PC-9 (cell line): ENCODE results near the gene APOC4. TPM values are rescaled to one million over a fixed set of nuclear protein-coding genes. Genes with fewer than 3 reads are reported as not detected.

ENCODE experiments used
- BruUV-seq: library from RNA; stranded (reverse); fragments of 400-500 nt; replicated peaks from 2 replicates; lab custom pipeline; 2021; lab: Mats Ljungman, UMichigan
- CTCF ChIA-PET: fragments of 300-600 bp; sonication (Branson Sonifier 250); formaldehyde crosslinking; loops from one replicate; lab custom pipeline; 2022; ENCODE audit warnings: antibody characterized with exemption; lab: Charles Lee
- POLR2A ChIA-PET: fragments of 300-600 bp; sonication (Branson Sonifier 250); formaldehyde crosslinking; loops from one replicate; lab custom pipeline; 2022; ENCODE audit warnings: antibody characterized with exemption; ENCODE audit not compliant: unreplicated experiment; lab: Charles Lee
- DNase-seq, 2 experiments: peaks; one replicate each; pipeline versions ENCODE4 v3.0.0 to v3.0.0-alpha.2; 2015 to 2022; ENCODE audit warnings: mixed read lengths in 1 of 2
- H2AFZ ChIP-seq: fragments of 200-600 bp; sonication (generic); 2 replicates; pipeline ENCODE4 v1.8.1; 2017; ENCODE audit warnings: antibody characterized with exemption
- H3F3A ChIP-seq: fragments of 200-600 bp; sonication (generic); 2 replicates; pipeline ENCODE4 v1.8.1; 2017; ENCODE audit warnings: antibody characterized with exemption, mild to moderate bottlenecking, low read depth; ENCODE audit not compliant: insufficient read depth
- H3K27ac ChIP-seq: fragments of 200-600 bp; sonication (generic); 2 replicates; pipeline ENCODE4 v1.6.1; 2016; ENCODE audit warnings: mixed run types
- H3K27me3 ChIP-seq: fragments of 200-600 bp; sonication (generic); 2 replicates; pipeline ENCODE4 v1.6.1; 2016; ENCODE audit warnings: low read depth, mixed run types; ENCODE audit not compliant: insufficient read depth
- H3K36me3 ChIP-seq: fragments of 200-600 bp; sonication (generic); 2 replicates; pipeline ENCODE4 v1.6.1; 2016; ENCODE audit warnings: low read depth, mixed run types
- H3K4me1 ChIP-seq: fragments of 200-600 bp; sonication (generic); replicated peaks from 2 replicates; pipeline ENCODE4 v1.6.1; 2016; ENCODE audit warnings: mixed run types; ENCODE audit not compliant: insufficient read depth
- H3K4me2 ChIP-seq: fragments of 200-600 bp; sonication (generic); 2 replicates; pipeline ENCODE4 v1.6.1; 2017; ENCODE audit warnings: mixed run types
- H3K4me3 ChIP-seq: fragments of 200-600 bp; sonication (generic); 2 replicates; pipeline ENCODE4 v1.6.1; 2016; ENCODE audit warnings: mixed run types
- H3K79me2 ChIP-seq: fragments of 200-600 bp; sonication (generic); 2 replicates; pipeline ENCODE4 v1.6.1; 2017; ENCODE audit warnings: low read depth, mixed run types
- H3K9me2 ChIP-seq: fragments of 200-600 bp; sonication (generic); 2 replicates; pipeline ENCODE4 v1.8.1; 2017; ENCODE audit warnings: mild to moderate bottlenecking; ENCODE audit not compliant: insufficient read depth
- H3K9me3 ChIP-seq: fragments of 200-600 bp; sonication (generic); 2 replicates; pipeline ENCODE4 v1.8.1; 2016; ENCODE audit warnings: low read depth; ENCODE audit not compliant: insufficient read depth
- H4K20me1 ChIP-seq: fragments of 200-600 bp; sonication (generic); 2 replicates; pipeline ENCODE4 v1.8.1; 2017; ENCODE audit not compliant: insufficient read depth
- CTCF ChIP-seq: fragments of 200-600 bp; sonication (generic); conservative IDR thresholded peaks from 2 replicates; pipeline ENCODE4 v1.6.1; 2017; ENCODE audit warnings: mixed run types, antibody characterized with exemption, mild to moderate bottlenecking, moderate library complexity
- EZH2 ChIP-seq: fragments of 200-600 bp; sonication (generic); IDR thresholded peaks from 2 replicates; pipeline ENCODE4 v1.8.0; 2017; ENCODE audit warnings: antibody characterized with exemption, low read depth
- intact Hi-C: fragments of 100-400 bp; cut with micrococcal nuclease; formaldehyde crosslinking; loops from one replicate; pipeline ENCODE4 v1.10.0; 2022; ENCODE audit not compliant: unreplicated experiment
- total RNA-seq: library from RNA; stranded (reverse); gene quantifications from 2 replicates; pipeline ENCODE4 v1.2.3, GENCODE V29; 2021

The APOC4 gene
- total RNA-seq, 1 experiment from 2014 or later: not detected

GRCh38 chr19:44948763-44949374, 6.8 kb downstream of the APOC4 start:
- BruUV-seq: no TSS peak
- H3K9me3 ChIP-seq: no peaks in the 10 kb centered on the region
- ChIA-PET CTCF (no interaction called here), POLR2A (no interaction called here)
- H3K79me2 ChIP-seq: peaks cover 6% of the 10 kb centered on the region
- no peak overlapping the region for H3K4me3 ChIP-seq
- no peak for DNase-seq
- no peak for TF ChIP-seq CTCF
- no peak for TF ChIP-seq EZH2
- 0 out of 2 replicates have a peak, but pooled peaks cover 5% of the 10 kb centered on the region for H3K4me1 ChIP-seq
- H3K27me3 ChIP-seq: no peaks in the 10 kb centered on the region
- intact Hi-C loops: no loop called here
- peaks cover 14% of the 10 kb centered on the region; the same call in 1 of the 2 replicates for H3F3A ChIP-seq
- no peaks in the 10 kb centered on the region for H3K36me3 ChIP-seq
- H3K9me2 ChIP-seq: no peaks in the 10 kb centered on the region
- no peak overlapping the region for H3K27ac ChIP-seq
- 0 out of 2 replicates have a peak, but pooled peaks cover 3% of the 10 kb centered on the region for H4K20me1 ChIP-seq
- no peak overlapping the region for H3K4me2 ChIP-seq
- H2AFZ ChIP-seq: no peak overlapping the region

GRCh38 chr19:44949550-44949949, 7.5 kb downstream of the APOC4 start:
- no peak overlapping the region for H3K27ac ChIP-seq
- POLR2A ChIA-PET: no interaction called here
- BruUV-seq: no TSS peak
- peaks cover 18% of the 10 kb centered on the region; the same call in 1 of the 2 replicates for H3F3A ChIP-seq
- no peaks in the 10 kb centered on the region for H3K36me3 ChIP-seq
- CTCF ChIA-PET: no interaction called here
- H3K4me2 ChIP-seq: no peak overlapping the region
- H2AFZ ChIP-seq: no peak overlapping the region
- peaks cover 11% of the 10 kb centered on the region for H3K79me2 ChIP-seq
- DNase-seq: no peak
- TF ChIP-seq EZH2: no peak
- no peak for TF ChIP-seq CTCF
- no peak overlapping the region for H3K4me3 ChIP-seq
- H3K27me3 ChIP-seq: no peaks in the 10 kb centered on the region
- H3K9me2 ChIP-seq: no peaks in the 10 kb centered on the region
- intact Hi-C loops: no loop called here
- H3K4me1 ChIP-seq: 0 out of 2 replicates have a peak, but pooled peaks cover 5% of the 10 kb centered on the region
- 0 out of 2 replicates have a peak, but pooled peaks cover 3% of the 10 kb centered on the region for H4K20me1 ChIP-seq
- H3K9me3 ChIP-seq: no peaks in the 10 kb centered on the region

DNA sequence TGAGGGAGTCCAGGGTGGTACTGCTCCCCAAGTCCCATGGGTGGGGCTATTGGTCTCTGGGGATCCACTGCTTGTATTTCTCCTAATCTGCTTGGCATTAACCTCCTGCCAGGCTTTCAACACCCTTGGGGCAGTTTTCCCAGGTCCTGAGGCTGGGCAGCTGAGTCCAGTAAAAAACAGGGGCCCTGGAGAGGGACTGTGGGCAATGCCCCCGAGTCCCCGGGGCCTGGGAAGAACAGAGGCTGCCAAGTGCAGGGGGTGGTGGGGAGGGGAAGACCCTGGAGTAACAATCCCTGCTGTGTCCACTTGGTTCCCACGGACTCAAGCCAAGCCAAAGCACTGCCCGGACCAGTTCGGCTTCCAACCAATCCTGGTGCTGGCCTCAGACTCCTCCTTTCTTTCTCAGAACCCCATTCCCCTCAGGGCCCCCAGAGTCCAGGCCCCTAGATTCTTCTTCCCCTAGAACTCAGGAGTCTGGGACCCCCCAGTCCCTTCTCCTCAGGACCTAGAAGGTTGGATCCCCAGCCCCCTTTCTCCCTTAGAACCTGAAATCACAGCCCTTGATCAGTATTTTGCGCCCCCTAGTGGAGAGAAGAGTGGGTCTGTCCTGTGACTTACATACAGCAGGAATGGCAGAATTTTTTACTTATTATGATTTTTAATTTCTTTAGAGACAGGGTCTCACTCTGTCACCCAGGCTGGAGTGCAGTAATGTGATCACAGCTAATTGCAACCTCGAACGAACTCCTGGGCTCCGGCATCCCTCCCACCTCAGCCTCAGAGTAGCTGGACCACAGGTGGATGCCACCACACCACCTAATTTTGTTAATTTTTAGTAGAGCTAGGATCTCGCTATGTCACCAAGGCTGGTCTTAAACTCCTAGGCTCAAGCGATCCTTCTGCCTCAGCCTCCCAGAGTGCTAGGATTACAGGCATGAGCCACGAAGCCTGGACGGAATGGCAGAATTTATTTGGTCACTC, 9.4 kb downstream of the APOC4 start:
- Histone ChIP-seq H2AFZ (no peak overlapping the region), H3K9me2 (no peaks in the 10 kb centered on the region), H3K4me1 (peaks cover 11% of the 10 kb centered on the region), H3F3A (peaks cover 20% of the 10 kb centered on the region; the same call in 1 of the 2 replicates), H3K4me3 (no peak overlapping the region), H3K9me3 (no peaks in the 10 kb centered on the region), H3K4me2 (no peak overlapping the region), H3K79me2 (peaks cover 23% of the 10 kb centered on the region), H3K36me3 (no peaks in the 10 kb centered on the region), H3K27ac (no peak overlapping the region), H3K27me3 (no peaks in the 10 kb centered on the region), H4K20me1 (peaks cover 13% of the 10 kb centered on the region)
- POLR2A ChIA-PET: interaction anchor here (0.6 kb wide), 2 partner anchors 186 to 730 kb away, joined by 18 to 29 read pairs; no protein-coding TSS in a partner anchor
- intact Hi-C loops: loop anchor here (10.0 kb wide), 2 partner anchors 177 to 377 kb away; partner anchors contain the start of gene CBLC
- CTCF ChIA-PET: interaction anchor here (0.6 kb wide), 1 partner anchor 296 kb away, joined by 3 read pairs; no protein-coding TSS in a partner anchor
- DNase-seq: peak; percentile 49 to 56
- TF ChIP-seq EZH2 (no peak), CTCF (peak; percentile 98)
- no TSS peak for BruUV-seq
